ENCODE results near the gene ZNF747. TPM values are rescaled to one million over a fixed set of nuclear protein-coding genes. Genes with fewer than 3 reads are reported as not detected.

The ZNF747 gene
- total and polyA plus RNA-seq, 10 of the 15 experiments (the other 5 are each of a cell fraction or from before 2014, with no cell fraction given), result 1.0 to 13.0 (median 7.2) TPM

DNA sequence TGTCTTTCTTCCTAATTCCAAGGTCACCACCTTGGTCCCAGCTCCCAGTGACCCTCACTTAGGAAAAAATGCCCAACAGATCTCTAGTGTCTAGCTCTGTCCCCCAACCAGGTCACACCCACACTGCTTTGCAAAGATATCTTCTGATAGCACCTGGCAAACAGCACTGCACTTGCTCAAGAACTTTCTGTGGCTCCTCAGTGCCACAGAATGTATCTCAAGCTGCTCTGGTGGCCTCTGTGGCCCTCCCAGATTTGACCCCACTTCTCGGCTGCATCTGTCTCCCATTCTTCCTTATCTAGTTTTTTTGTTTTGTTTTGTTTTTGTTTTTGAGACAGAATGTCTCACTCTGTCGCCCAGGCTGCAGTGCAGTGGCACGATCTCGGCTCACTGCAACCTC lies 31.9 kb upstream of the ZNF747 start:
- Histone ChIP-seq H3K36me3 (ENCODE audit: control insufficient read depth in 2 of 2, insufficient read depth in 2 of 2, low read length in 1 of 2) (no peaks in the 10 kb centered on the region; a peak in 2 of 4 replicates), H2AFZ (ENCODE audit: control insufficient read depth, low read depth, low read length) (no peak overlapping the region), H3K4me1 (ENCODE audit: control insufficient read depth, insufficient read depth, low read length) (peaks cover 27% of the 10 kb centered on the region), H3K9me3 (replicated peaks; ENCODE audit: control insufficient read depth, insufficient read depth, low read length) (no peaks in the 10 kb centered on the region), H3K27ac (ENCODE audit: control insufficient read depth, insufficient read depth) (no peak overlapping the region), H4K20me1 (ENCODE audit: control insufficient read depth, insufficient read depth) (no peaks in the 10 kb centered on the region), H3K4me2 (ENCODE audit: control insufficient read depth, insufficient read depth) (no peak overlapping the region), H3K27me3 (replicated peaks in 1 of 2; ENCODE audit: control insufficient read depth in 2 of 2, insufficient read depth in 2 of 2, low read length in 1 of 2) (no peaks in the 10 kb centered on the region), H3K79me2 (ENCODE audit: control insufficient read depth, insufficient read depth, low read length) (peaks cover 11% of the 10 kb centered on the region), H3K4me3 (no peak overlapping the region), H3K9ac (ENCODE audit: control insufficient read depth, insufficient read depth, low read length) (no peak overlapping the region)
- in situ Hi-C loops (cut with MboI), result no loop called here
- TF ChIP-seq ZNF207 (IDR thresholded peaks at IDR 0.05; ENCODE audit: borderline replicate concordance) (no peak), NR2C1 (IDR thresholded peaks at IDR 0.05) (no peak), MXI1 (IDR thresholded peaks at IDR 0.05; ENCODE audit: low read depth, low read length) (no peak), NR2C2 (IDR thresholded peaks at IDR 0.05; ENCODE audit: borderline replicate concordance, control insufficient read depth, insufficient read length, low read depth) (no peak), GATAD2B (conservative IDR thresholded peaks at IDR 0.05; ENCODE audit: low read depth) (no peak), EZH2 (IDR thresholded peaks at IDR 0.05; ENCODE audit: borderline replicate concordance, control insufficient read depth, low read depth, low read length) (no peak), CHD1 (IDR thresholded peaks at IDR 0.05; ENCODE audit: low read depth, low read length) (no peak), RUNX3 (IDR thresholded peaks at IDR 0.05; ENCODE audit: low read length) (no peak), TAF1 (IDR thresholded peaks at IDR 0.05; ENCODE audit: borderline replicate concordance, low read depth, low read length) (no peak), POLR2AphosphoS5 (IDR thresholded peaks at IDR 0.05; ENCODE audit: low read length) (no peak), STAT3 (IDR thresholded peaks at IDR 0.05; ENCODE audit: low read depth, low read length) (no peak)
- TF ChIP-seq, protein P1, sequence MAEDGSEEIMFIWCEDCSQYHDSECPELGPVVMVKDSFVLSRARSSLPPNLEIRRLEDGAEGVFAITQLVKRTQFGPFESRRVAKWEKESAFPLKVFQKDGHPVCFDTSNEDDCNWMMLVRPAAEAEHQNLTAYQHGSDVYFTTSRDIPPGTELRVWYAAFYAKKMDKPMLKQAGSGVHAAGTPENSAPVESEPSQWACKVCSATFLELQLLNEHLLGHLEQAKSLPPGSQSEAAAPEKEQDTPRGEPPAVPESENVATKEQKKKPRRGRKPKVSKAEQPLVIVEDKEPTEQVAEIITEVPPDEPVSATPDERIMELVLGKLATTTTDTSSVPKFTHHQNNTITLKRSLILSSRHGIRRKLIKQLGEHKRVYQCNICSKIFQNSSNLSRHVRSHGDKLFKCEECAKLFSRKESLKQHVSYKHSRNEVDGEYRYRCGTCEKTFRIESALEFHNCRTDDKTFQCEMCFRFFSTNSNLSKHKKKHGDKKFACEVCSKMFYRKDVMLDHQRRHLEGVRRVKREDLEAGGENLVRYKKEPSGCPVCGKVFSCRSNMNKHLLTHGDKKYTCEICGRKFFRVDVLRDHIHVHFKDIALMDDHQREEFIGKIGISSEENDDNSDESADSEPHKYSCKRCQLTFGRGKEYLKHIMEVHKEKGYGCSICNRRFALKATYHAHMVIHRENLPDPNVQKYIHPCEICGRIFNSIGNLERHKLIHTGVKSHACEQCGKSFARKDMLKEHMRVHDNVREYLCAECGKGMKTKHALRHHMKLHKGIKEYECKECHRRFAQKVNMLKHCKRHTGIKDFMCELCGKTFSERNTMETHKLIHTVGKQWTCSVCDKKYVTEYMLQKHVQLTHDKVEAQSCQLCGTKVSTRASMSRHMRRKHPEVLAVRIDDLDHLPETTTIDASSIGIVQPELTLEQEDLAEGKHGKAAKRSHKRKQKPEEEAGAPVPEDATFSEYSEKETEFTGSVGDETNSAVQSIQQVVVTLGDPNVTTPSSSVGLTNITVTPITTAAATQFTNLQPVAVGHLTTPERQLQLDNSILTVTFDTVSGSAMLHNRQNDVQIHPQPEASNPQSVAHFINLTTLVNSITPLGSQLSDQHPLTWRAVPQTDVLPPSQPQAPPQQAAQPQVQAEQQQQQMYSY (CRISPR knock-in tag; IDR thresholded peaks at IDR 0.05), result no peak
- TF ChIP-seq, protein P2, sequence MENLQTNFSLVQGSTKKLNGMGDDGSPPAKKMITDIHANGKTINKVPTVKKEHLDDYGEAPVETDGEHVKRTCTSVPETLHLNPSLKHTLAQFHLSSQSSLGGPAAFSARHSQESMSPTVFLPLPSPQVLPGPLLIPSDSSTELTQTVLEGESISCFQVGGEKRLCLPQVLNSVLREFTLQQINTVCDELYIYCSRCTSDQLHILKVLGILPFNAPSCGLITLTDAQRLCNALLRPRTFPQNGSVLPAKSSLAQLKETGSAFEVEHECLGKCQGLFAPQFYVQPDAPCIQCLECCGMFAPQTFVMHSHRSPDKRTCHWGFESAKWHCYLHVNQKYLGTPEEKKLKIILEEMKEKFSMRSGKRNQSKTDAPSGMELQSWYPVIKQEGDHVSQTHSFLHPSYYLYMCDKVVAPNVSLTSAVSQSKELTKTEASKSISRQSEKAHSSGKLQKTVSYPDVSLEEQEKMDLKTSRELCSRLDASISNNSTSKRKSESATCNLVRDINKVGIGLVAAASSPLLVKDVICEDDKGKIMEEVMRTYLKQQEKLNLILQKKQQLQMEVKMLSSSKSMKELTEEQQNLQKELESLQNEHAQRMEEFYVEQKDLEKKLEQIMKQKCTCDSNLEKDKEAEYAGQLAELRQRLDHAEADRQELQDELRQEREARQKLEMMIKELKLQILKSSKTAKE (IDR thresholded peaks at IDR 0.05; ENCODE audit: low read depth, poor library complexity, severe bottlenecking), result no peak
- RAD21 ChIA-PET (ENCODE audit: unreplicated experiment), result interaction anchor here (0.5 to 4.4 kb wide), 5 partner anchors 8 to 136 kb away, joined by 3 to 22 read pairs (median 7); partner anchors contain the start of genes DCTPP1, ZNF747 and ZNF764
- no peak for ATAC-seq
- WGBS (ENCODE audit: insufficient coverage, insufficient replicate concordance, low lambda C conversion rate, missing lambda C conversion rate), result 100% methylated on average over 1 of the region's 4 CpGs
- intact Hi-C loops (cut with micrococcal nuclease; ENCODE audit: unreplicated experiment), result no loop called here
- DNase-seq (ENCODE audit: low read depth, low spot score), result no peak
- CTCF ChIA-PET, result interaction anchor here (1.6 to 2.6 kb wide), 3 partner anchors 20 to 137 kb away, joined by 4 to 19 read pairs (median 8); partner anchors contain the start of gene DCTPP1
- POLR2A ChIA-PET, result interaction anchor here (1.0 to 1.6 kb wide), 7 partner anchors 8 to 166 kb away, joined by 3 to 10 read pairs (median 4); partner anchors contain the start of genes ZNF689 and ZNF764
- SMC1A ChIA-PET (ENCODE audit: uncharacterized antibody, unreplicated experiment), result interaction anchor here (0.6 to 1.4 kb wide), 3 partner anchors 8 to 32 kb away, joined by 3 to 4 read pairs (median 4); partner anchors contain the start of genes ZNF747 and ZNF764
- no TSS peak for BruUV-seq (replicated peaks)
- no peak for FAIRE-seq
